ENCODE results near the gene PDYN.

Gene PDYN

GRCh38 chr20:2002365-2002764, 8.5 kb upstream of the PDYN start:
- TF ChIP-seq CTCF (IDR thresholded peaks at IDR 0.05; ENCODE audit: low read depth, low read length): no peak
- H3K4me3 ChIP-seq (ENCODE audit: low read depth, low read length): no peak overlapping the region

GRCh38 chr20:2001119-2001518, 7.3 kb upstream of the PDYN start:
- no peak overlapping the region for H3K4me3 ChIP-seq (ENCODE audit: low read depth, low read length)
- no peak for TF ChIP-seq CTCF (IDR thresholded peaks at IDR 0.05; ENCODE audit: low read depth, low read length)

- no peak for TF ChIP-seq CTCF (IDR thresholded peaks at IDR 0.05; ENCODE audit: low read depth, low read length)
- H3K4me3 ChIP-seq (ENCODE audit: low read depth, low read length): no peak overlapping the region
These were observed 6.4 kb upstream of the PDYN start for GRCh38 chr20:2000285-2000684.

GRCh38 chr20:1998715-1999114, 4.9 kb upstream of the PDYN start:
- no peak for TF ChIP-seq CTCF (IDR thresholded peaks at IDR 0.05; ENCODE audit: low read depth, low read length)

DNA sequence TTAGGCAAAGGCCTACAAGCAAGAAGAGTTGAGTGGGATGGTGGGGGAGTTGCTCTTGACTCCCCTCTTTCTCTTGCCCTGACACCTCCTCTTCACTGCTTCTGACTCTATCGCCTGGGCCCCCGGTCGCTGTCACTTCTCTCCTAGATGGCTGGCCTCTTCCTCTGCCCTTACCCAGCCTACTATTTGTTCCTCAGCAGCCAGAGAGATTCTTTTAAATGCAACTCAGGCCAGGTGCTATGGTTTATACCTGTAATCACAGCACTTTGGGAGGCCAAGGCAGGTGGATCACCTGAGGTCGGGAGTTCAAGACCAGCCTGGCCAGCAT, 4.3 kb upstream of the PDYN start:
- TF ChIP-seq CTCF (IDR thresholded peaks at IDR 0.05; ENCODE audit: low read depth, low read length): no peak
- no peak overlapping the region for H3K4me3 ChIP-seq (ENCODE audit: low read depth, low read length)

More at GRCh38 chr20:1998715-1999114, 4.9 kb upstream of the PDYN start:
- no peak overlapping the region for H3K4me3 ChIP-seq (ENCODE audit: low read depth, low read length)

DNA sequence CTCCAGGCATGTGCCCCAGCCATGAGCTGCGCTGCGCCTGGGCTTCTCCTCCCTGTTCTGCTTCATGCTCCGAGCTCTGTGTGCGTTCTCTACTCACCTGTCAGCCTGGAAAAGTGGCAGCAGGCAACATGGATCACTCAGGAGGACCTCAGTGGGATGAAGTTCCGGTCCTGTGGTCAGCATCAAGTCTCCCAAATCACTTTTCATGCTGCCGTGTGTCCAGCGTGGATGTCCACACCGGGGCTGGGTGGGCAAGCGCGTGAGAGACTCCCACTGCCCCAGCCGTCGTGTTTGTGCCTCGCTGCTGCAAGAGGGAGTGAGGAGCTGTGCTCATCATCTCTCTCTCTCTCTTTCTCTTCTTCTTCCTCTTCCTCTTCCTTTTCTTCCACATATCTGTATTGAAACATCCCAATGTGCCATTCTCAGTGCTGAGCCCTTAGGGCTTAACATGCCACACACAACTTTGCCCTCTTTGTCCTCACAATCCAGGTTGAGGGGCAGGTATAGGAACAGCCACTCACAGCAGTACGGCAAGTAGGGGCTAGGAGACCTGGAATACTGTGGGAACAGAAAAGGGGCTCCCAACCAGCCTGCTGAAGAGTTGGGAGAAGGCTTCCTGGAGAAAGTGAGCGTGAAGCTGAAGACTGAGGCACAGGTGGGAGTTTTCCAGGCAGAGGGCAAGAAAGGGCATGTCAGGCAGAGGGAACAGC, 3.8 kb upstream of the PDYN start:
- no peak overlapping the region for H3K4me3 ChIP-seq (ENCODE audit: low read depth, low read length)
- TF ChIP-seq CTCF (IDR thresholded peaks at IDR 0.05; ENCODE audit: low read depth, low read length): no peak

DNA sequence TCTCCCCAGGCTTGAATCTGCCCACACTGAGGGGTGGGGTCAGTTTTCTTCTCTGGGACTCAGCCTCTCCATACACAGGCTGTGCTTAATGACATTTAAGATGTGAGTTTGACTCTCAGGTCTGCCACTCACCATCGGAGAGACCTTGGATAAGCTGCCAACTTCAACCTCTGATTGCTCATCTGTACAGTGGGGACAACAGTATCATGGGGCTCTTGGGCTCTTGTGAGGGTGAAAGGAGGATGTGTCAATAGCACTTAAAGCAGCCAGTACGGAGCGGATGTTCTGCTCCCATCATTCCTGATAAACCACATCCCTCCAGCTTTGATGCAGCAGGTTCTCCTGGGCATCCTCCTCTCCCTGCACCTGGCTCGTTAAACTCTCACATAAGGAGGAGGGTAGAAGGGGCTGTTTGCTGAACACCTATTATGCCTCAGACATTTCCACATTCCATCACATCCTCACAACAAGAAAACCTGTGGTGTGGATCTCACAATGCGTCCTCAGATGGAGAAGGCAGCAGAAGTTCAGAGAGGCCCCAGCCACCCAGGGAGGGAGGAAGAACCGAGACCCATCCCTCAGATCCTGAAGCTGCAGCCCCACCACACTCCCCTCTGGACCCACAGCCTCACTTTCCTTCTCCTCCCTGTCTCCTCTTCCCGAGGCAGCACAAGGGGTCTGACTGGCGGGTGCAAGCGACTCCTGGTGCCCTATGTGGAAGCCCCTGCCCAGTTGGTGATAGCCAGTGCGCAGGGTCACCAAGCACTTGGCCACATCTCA, 1.9 kb upstream of the PDYN start:
- H3K4me3 ChIP-seq (ENCODE audit: low read depth, low read length): no peak overlapping the region

More for the DNA sequence above, 1.9 kb upstream of the PDYN start:
- no peak for TF ChIP-seq CTCF (IDR thresholded peaks at IDR 0.05; ENCODE audit: low read depth, low read length)
